ENCODE results near the gene GRIK1.

The GRIK1 gene

DNA sequence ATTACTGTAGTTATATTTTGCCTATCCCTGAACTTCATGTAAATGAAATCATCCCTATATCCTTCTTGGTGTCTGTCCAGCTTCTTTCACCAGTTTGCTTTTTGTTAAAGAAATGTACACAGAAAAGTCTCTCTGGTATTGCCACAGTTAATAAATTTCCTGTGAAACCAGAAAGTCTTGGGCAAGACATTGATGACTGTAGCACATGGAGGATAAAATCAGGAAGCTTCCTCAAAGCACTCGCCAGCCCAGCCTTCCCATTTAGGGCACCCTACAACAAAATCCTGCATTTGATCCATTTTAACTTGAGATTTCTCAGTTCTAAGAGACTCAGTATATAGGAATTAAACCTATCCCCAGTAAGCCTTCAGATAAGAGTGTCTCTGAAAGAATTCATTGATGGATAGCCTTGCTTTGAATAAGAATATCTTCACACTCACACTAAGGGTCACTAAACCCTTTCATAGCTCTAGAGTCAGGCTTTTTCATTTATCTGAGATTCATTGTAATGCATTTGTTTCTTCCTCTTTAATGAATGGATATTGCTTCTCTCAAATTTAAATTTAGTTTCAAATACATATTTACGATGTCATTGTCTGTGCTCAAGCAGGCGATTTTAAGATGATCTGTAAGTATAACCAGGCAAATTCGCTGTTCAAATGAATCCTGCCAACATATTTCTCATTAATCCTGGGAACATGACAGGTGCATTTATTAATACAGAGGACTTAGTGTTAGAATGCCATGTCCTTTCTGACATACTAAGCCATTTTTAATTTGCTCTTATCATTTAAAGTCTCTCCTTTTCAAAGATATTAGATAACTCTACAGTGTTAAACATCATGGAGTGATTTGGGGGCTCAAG, 153.1 kb downstream of the GRIK1 start:
- DNase-seq (ENCODE audit: low read depth in 3 of 3) = no peak

DNA sequence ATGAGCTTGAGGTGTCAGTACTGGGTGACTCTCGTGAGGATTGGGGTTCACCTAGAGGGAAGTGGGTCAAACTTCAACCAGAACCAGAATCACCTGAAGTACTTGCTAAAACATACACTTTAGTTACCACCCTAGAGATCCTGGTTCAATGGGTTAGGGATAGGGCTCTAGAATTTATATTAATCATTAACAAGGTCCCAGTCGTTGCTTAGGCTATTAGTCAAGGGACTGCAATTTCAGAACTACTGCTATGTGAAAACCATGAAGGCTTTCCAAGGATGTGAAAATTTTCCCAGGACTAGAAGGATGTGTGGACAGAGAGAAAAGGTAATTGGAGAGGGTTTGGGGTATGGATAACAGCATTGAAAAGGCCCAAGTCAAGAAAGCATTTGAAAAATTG, 162.6 kb downstream of the GRIK1 start:
- no peak for DNase-seq (ENCODE audit: low read depth in 3 of 3)

DNA sequence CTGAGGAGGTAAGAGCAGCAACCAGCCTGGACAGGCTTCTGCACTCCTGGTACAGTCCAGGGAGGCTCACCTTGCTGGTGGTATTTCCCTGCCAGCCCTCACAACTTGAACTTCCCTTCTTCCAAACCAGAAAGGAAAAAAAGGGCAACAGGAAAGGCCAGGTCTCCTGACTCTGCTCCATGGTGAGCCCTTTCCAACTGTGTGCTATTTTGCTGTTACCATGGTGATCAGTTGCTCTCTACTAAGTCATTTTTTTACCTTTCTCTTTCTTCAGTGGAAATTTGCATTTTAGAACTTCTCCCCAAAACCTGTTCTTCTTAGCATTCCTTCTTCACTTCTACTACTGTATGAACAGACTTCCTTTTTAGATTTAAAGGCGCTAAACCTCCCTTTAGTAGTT, 164.3 kb downstream of the GRIK1 start:
- DNase-seq (ENCODE audit: low read depth in 3 of 3) = no peak

DNA sequence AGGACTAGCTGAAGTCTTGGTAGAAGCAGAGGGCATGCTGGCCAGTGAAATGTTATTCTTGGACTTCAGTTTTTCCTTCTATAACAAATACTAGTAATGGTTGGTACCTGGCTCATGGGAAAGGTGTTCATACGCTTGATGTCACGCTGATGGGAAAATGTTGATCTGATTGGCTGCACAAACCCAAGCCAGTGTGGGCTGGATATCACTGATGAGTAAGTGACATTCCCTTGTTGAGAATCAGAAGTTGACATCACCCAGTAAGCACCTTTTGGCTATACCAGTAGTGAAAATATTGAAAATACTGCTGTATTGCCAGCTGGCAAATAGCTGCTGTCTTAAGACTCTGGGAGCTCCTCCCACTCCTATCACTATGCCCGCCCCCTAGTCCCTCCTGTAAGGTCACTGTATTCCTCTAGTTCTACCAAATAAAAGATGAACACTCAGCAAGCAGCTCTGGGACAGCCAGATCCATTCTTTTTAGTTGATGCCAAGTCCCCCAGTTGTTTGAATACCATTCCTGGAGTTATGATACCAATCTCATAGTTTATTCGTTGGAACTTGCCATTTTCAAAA, 168.2 kb downstream of the GRIK1 start:
- no peak for DNase-seq (ENCODE audit: low read depth in 3 of 3)

DNA sequence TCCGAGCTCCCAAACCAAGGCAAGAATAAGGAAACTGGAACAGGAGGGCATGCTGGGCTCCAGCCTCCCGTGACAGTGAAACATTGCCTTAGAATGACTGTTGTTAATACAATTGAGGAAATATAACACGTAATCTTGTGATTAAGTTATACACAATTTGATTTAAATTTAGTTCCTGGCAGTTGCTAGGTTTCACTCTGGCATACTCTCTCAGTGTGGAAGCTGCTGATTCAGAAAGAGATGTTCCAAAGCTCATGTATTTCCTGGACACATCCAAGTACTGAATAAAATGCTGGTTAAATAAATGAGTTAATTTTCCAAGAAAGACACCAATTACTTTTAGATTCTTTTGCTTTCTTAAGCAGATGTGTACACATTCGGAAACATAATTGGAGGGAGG, 176.1 kb downstream of the GRIK1 start:
- no peak for DNase-seq (ENCODE audit: low read depth in 3 of 3)

DNA sequence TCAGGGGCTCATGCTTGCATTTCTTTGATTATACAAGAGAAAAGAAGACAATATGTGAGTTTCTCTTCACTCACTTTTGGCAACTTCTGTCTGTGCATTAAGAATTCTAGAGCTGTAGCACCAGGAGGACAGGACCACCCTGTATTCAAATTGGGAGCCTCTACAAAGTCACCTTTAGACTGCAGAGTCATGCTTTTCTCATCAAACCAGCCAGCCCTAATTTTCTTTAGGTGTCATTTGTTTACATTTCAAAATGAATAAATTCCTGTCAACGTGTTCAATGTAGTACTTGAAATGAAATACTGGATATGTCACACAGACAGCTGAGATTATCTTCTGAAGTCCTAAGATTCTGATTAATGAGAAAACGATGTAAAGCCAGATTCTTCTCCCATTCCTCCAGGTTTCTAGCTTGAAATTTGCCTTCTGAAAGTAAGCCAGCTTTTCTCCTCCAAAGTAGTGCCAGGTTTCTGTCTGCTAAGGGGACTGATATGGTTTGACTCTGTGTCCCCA, 177.2 kb downstream of the GRIK1 start:
- DNase-seq (ENCODE audit: low read depth in 3 of 3) = no peak

DNA sequence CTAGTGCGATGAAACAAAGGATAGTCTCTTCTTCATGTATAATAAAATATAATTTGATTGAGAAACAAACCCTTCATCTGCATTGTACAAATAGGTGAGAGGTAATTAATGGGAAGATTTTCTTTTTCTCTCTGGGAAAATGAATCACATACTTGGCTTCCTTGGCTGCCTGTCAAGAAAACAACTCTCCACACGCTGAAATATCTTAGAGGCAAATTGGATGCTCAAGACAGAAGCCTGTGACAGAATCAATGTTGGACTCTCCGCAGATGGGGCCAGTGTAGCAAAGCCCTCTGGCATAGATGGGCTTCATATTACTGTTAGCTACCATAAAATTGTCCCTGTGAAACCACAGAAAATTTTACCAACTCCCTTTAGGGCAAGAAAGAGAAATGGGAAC, 186.6 kb downstream of the GRIK1 start:
- DNase-seq (ENCODE audit: low read depth in 3 of 3) = no peak

DNA sequence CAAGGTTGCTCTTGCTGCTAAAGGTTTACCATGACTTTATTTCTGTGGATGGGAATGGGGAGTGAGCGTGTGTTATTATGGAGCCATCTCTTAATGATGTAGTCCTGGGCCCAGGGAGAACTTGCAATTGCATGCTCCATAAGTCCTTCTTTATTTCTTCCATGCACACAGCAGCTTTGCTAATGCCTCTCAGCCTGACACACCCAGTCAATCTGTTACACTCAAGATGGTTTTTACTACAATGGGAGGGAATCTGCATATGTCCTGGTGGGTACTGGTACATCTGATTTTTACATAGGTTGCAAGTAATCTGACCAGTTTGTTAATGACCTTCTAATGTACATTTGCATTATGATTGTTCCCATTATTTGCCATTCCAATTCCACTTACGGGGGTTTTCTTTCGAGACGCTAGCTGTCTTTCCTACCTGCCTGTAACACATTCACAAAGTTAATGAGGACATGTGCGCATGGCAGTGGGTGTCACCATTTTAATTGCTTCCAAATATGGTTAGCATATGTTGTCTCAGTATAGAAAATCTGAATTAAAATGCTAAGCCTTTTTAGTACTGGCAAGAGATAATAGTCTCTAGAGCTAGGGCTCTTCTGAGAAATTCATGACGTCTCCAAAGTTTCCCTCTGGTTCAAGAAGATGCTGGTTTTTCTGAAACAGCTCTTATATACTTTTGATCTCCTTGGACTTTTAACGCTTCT, 188.2 kb downstream of the GRIK1 start:
- DNase-seq (ENCODE audit: low read depth in 3 of 3) = no peak

DNA sequence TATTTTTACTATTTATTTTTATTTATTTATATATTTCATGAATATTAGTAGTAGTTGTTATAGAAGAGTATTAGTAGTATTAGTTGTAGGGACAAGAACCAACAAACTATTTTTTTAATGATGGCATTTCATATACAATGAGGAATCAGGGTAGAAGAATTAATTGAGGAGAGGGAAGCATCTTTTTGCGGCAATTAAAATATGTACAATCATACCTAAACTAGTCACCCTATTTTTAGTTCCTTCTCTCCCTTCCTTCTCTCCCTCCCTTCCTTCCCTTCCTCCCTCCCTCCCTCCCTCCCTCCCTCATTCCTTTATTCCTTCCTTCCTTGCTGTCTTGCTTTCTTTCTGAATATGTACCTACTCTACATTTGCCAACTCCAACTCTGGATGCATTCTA, 189.8 kb downstream of the GRIK1 start:
- no peak for DNase-seq (ENCODE audit: low read depth in 3 of 3)

DNA sequence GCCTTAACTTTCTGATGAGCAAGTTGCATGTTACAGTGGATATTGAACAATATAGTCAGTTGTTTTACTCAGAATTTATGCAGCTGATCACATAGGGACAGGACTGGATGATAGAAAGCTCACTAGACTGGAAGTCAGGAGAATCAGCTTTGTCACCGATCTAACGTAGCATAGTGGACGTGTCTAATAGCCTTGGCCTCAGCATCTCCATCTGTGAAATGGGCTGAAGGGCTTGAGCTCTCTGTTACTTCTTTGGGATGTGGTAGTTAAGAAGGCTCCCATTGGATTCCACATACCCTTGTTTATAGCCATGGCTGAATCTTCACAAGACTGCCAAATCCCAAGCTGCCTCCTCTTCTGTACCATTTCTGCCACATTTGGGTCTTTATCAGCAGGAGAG, 190.6 kb downstream of the GRIK1 start:
- no peak for DNase-seq (ENCODE audit: low read depth in 3 of 3)

DNA sequence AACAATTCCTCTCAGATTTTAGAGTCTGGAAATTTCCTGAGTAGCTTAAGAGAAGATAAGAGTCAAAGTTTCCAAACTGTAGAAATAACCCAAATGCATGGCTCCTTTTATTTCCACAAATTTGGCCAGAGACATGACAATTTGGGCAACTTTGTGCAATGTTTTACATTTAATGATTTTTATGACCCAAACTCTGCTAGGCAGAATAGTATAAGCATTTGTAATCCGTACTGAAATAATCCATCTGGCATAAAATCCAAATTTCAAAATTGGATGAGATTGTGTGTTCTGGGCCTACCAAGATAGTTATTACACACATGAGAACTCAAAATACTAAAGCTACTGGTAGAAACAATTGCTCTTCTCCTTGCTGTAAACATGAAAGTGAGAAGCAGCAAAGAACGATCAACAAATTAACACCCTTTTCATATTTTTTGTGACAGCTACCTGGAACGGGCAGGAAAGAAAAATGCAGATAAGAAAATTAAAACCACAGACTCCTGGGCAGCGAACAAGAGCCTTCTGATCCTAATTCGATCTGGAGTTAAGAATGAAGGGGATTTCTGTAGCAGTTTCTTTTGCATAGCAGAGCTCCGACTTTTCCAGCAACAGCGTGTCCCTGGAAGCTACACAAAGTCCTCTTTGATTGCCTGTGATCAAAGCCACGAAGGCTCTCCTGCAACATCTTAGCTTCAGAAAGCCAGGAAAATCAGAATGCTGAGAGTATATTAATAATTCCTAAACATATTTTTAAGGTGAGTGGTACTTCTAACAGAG, 191.2 kb downstream of the GRIK1 start:
- DNase-seq (ENCODE audit: low read depth in 3 of 3) = no peak

DNA sequence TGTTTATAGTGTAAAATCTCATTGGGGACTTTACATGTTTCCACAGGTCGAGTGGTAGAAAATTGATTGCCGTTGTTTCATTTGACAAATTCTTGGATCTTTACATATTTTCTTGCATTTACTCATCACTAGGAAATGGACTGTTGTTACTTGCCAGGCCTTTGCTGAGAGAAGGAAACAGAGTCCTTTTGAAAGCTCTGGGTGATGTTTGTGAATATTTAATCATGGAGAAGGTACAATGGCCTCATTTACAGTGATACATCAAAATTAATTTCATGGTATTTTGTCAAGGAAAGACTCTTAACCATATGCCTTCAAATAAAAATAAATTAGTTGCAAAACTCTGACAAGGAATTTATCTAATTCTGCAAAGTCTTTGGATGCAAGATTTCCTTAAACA, 198.0 kb downstream of the GRIK1 start:
- no peak for DNase-seq (ENCODE audit: low read depth in 3 of 3)

DNA sequence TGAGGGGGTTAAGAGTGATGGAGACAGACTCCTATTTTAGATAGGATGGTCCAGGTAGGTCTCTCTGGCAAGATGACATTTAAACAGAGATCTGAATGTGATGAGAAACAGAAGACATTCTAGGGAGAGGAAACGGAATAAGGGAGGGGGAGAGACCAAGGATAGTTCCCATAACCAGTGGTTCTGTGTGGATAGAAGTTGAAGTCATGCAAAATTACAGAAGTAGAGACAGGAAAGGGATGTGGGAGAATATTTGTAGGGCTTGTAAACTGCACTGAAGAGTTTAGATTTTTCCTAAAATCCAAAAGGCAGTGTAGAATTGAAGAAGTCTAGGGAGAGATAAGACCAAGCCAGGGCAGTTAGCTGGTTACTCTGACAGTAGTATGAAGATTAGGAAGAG, 200.6 kb downstream of the GRIK1 start:
- DNase-seq (ENCODE audit: low read depth in 3 of 3) = no peak

DNA sequence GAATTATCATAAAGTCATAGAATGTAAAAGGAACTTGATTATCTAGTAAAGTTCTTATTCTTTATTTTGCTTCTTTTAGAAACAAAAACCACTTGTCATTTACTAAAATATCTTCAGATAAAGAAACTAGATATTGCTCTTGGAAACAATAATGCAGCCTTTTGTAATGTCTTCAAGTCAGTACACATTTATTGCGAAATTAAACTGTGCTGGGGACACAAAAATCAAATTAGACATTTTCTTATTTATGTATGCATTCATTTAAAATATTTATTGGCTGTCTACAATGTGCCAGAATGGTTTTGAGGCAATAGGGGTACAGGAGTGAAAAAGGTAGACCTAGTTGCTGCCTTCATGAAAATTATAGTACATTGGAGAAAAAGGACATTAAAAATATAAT, 201.1 kb downstream of the GRIK1 start:
- no peak for DNase-seq (ENCODE audit: low read depth in 3 of 3)

DNA sequence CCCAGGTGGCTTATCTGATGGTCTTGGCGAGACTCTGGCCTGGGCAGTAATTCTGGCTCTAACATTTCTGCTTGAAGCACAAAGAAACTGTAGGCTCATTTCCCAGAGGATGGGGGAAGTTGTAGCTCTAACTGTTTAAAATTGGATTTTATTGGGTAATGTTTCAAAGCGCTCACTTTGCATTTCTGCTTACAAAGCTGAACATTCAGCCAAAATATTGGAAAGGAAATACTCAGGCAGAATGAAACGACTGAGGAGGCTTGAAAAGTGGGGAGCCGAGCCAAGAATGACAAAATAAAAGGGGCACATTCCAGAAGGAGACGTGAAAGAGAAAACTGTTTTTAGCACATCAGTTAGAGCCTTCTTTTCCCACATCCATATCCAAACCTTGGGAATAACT, 202.6 kb downstream of the GRIK1 start:
- DNase-seq (ENCODE audit: low read depth in 3 of 3) = no peak

DNA sequence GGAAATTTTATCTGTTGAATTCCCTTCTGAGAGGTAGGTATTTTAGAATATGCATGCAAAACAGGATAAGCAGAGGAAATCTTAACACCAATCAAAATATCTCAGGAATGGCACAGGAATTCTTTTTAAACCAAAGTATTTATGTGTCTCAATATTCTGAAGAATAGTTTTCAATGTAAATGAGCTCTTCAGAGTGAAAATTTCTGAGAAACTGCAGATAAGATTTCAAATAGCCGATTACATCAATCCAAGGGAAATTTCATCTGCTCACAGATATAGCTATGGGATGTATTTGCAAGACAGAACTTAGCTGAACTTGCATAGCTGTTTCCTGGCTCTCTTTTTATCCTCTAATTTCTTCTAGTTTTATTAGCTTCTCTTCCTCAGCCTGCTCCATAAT, 209.5 kb downstream of the GRIK1 start:
- DNase-seq (ENCODE audit: low read depth in 3 of 3) = no peak

DNA sequence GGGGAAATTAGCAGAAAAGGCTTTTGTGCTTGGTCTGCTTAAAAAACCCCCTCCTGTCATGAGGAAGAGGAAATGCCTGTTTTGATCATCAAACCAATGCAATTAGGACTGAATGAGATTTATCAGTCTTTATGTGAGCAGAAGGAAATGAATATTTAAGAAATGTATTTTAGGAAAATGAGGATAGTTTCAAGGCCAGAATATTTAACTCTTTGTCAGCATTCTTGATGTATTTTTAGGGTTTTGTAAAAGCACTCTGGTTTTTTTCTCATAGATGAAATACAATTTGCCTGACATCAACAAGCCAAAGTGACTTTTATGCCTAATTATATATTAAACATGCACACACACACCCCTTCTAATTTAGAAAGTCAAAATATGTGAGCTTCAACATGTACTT, 213.8 kb downstream of the GRIK1 start:
- no peak for DNase-seq (ENCODE audit: low read depth in 3 of 3)

DNA sequence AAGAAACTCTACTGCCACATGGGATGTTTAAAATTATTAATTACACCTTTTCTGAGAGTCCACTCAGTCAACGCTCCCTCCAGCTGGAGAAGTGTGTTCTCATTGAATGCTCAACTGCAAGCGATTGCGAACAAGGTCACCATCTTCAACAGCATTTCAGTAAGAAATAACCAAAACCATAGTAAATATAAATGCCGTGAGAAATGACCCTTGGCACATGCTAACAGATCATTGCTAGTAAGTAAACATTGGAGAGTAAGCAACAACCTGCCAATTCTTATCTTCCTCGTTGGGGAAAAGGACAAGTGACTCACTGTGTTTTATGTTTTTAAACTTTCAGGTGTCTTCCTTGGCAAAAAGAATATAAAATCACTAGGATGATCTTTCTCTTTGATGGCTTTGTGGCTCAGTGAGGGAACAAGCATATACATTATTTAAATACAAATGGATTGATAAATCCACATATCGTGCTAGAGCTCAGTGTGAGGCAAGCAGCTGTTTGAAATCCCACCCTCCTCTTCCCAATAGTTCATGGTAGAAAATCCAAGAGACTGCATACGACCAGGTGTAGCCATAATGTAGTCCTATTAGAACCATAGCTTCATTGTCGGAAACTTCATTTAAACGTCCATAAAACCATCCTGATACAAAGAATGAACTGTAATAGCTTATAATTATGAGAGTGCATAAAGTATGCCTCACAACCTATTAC, 214.6 kb downstream of the GRIK1 start:
- no peak for DNase-seq (ENCODE audit: low read depth in 3 of 3)

DNA sequence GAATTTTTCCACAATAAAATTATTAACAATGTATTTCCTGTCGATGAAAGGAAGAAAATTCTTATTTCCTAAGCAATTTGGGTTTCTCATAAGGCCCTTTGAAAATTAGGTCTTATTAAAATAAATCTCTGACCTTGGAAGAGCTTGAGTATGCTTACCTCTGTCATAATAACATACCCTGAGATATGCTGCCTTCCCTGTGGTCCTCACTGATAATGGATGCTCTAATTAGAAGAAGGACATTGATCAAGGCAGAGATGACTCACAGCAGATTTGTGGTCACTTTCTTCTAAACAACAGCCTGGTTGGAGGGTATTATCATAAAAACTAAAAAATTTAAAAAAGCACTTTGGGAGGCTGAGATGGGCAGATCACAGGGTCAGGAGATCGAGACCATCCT, 217.8 kb downstream of the GRIK1 start:
- DNase-seq (ENCODE audit: low read depth in 3 of 3) = no peak

DNA sequence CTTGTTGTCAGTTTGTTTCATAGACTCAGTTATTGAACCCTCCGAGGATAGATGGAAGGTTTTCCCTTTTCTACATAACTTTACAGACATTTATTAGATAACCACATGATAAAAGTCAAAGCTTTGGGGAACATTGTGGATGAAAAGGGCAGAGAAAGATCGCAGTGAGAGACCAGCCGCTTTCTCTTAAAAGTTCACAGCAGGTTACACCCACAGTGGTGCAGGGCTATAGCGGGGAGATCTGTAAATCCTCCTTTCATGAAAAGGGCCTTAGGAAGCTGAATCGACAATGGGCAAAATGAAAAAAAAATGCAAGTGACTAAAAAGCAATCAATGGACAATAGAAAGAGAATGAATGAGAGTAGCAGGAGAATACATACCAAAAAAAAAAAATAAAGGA, 218.6 kb downstream of the GRIK1 start:
- DNase-seq (ENCODE audit: low read depth in 3 of 3) = no peak

DNA sequence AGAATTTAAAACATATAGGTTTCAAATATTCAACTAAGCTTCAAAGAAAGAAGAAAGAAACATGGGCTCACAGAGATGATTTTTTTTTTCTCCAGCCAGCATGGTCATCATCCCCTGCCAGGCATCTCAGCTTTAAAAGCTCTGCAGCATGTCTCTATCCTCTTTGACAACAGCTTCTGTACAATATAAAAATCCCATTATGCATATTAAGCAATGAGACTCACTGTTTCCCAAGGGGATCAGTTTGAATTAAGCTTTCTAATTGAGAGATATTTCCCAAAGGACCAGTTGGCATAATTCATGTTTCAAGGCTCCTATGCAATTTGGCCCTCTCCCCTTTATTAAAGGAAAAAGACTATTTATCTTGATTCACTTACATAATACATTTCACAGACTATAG, 220.3 kb downstream of the GRIK1 start:
- no peak for DNase-seq (ENCODE audit: low read depth in 3 of 3)

Data from stimulated activated CD4-positive, alpha-beta T cell treated with anti-CD3 and anti-CD28 coated beads, TNF-alpha, amount 100 ng/mL, for 24 hours (primary cell).